Activated T-helper 9 cell treated with anti-CD3 and anti-CD28 coated beads, Interleukin-2, amount 50 U/mL, for 16 hours (primary cell): ENCODE data around the gene YOD1.

ENCODE experiments used
- DNase-seq: peaks from one replicate; pipeline ENCODE4 v3.0.0-alpha.2; 2020; ENCODE audit warnings: low read depth

Gene YOD1

DNA sequence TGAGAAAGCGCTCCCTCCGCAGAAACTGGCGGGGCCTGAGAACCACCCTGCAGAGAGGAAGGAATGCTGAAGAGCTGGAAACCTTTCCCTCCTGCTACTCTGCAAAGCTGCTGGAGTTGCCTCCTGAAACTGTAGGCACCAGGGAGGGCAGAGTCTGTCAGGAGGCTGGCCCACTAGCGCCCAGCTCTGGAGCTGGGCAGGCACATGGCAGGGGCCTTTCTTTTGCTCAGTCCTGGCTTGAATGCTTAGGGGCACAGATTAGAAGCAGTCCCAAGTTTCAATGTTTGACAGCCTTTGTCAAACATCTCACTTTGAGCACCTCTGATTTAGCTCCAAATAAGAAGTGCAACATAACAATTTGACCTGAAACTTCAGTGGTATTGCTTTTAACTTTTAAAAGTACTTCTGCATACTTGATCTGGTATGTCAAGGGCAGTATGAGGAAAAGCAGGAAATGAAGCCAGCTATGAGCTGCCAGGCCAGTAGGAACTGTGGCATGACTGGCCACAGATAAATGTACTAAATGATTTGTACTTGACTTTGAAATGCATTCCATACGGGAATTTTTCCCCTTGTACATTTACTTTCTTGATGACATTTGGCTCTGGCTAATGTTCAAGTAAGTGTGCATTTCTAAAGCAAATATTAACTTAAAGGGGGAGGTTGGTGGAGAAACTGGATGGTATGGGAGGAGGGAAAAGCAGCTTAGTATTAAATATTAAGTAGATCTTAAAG lies 25.7 kb downstream of the YOD1 start:
- no peak for DNase-seq

DNA sequence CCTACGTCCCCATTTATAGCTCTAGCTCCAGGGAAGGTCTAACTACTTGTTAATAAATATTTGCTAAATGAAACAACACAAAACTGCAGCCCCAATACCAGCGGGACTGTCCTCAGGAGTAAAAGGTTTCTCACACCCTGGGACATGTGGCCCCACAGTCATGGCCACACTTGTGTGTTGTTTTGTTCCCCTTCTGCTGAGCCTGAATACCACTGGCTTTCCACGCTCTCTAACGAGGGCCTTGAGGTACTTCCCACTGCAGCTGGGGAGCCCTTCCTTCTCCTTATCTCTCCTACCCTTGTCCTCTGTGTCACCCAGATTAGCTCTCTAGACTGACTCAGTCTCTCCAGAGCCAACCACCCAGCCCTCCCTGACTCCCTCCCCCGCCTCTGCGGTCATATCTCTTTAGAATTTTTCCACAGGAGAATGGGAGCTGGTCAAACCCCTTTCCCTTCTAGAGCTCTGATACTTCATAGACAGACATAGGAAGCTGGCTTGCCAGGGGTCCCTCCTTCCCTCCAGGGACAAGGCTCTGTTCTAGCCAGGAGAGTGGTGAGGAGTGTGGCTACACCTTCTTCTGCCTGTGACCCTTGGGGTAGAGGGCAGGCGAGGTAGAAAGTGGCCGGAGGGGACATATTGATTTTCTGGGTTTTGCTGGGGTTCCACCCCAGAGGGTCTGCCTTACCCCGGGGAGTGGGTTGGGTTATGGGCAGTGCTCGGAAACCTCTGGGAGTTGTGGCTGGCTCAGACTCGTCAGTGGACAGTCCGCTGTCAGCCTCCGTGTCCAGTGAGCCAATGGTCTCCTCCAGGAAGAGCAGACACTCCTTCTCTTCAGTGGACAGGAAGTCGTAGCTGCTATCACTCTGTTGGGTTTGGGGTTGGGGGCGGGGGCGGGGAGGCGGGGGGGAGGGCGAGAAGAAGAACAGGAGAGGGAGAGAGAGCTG lies 26.5 kb downstream of the YOD1 start:
- no peak for DNase-seq

GRCh38 chr1:207022996-207023679 lies 27.9 kb downstream of the YOD1 start:
- no peak for DNase-seq

- DNase-seq, result no peak
Measured at GRCh38 chr1:207021876-207022596, 29.0 kb downstream of the YOD1 start.

- no peak for DNase-seq
Measured at GRCh38 chr1:207021139-207021861, 29.7 kb downstream of the YOD1 start.

GRCh38 chr1:207020709-207021107 lies 30.3 kb downstream of the YOD1 start:
- DNase-seq, result no peak

GRCh38 chr1:207020065-207020708 lies 30.8 kb downstream of the YOD1 start:
- no peak for DNase-seq

DNA sequence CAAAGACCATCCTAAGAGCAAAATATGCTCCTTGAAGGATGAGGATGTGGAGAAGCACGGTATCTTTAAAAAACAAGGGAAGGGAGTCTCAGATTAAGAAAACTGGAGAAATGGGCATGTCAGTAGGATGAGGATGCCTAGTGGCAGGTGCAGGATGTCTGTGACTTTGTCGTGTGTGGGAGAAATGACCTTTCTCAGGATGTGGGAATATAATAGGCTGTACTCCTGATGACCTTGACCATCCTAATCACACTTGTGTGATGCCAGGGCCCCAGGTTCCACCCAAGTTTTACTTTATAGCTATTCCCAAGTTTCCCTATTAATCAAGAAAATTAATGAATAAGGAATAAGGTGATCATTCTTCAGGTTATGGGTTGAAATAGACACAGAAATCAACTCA lies 31.3 kb downstream of the YOD1 start:
- no peak for DNase-seq

DNA sequence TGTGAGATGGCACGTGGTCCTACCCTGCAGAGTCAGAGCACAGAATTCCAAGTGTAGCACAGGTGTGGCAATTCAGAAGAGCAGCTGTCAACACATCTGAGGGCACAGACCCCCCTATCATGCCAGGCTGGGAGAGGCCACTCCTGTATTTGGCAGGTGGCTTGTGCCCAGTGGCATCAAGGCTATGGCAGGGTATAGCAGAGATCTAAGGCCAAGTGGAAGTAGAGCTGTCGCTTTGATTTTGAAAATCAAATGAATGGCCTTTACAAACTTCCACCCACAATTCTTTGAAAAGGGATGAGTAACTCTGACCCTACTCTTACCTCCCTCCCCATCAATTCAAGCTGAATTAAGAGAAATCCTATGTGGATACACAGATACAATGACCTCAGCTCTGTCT lies 31.8 kb downstream of the YOD1 start:
- no peak for DNase-seq

DNA sequence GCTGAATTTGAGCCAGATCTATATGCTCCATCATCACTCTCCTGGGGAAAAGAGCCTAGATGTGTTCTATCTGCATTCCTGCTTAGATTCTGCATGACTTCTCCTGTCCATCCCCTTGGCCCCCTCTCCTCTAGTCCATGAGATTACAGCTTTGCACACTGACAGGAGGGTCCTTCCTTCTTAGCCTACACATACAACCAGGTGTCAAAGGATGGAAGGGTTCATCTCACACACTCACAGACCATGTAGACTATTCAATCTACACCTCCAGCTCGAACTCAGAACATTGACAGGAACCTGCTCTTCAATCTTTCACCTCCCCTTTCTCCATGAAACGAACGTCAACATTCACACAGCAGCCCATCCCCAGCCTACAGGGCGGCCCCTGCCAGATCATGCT lies 32.3 kb downstream of the YOD1 start:
- DNase-seq, result no peak

DNA sequence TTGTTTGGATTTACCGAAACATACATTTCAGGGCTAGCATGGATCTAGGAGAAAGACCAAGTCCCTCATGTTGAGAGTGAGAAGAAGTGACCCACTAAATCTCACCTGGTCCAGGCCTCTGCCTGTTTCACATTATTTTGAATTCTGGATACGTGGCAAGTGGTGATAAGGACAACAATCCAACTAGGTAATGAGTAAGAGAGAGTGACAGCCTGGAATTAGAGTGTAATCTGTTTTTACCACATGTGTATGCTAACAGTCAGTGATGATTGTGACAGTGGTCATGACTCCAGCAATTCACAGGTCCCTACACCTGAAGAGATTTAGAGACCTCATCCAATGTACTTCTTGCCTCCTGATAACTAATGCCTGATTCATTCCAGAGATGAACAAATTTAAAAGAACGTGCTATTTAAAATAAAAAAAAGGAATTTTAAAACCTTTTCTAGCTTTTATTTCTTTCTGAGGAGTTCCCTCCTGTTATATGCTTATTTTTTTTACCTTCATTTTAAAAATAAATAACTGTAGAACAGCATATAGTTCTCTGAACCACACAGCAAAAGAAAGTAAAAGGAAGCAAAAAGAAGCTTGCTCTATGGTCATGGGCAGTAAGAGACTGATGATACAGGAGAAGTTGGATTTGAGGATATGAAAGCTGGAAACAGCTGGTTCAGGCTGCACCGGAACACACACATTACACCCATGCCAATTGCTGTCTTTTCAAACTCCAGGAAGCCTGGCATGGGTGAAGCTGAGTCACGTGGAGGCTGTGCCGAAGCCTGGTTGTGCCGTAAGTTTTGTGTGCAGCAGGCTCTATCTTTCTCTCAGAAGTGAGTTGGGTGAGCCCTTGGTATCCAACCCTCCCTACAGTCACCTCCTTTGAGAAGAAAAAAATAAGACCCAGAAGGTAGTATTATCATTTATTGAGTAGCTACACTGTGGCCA lies 33.1 kb downstream of the YOD1 start:
- no peak for DNase-seq

DNA sequence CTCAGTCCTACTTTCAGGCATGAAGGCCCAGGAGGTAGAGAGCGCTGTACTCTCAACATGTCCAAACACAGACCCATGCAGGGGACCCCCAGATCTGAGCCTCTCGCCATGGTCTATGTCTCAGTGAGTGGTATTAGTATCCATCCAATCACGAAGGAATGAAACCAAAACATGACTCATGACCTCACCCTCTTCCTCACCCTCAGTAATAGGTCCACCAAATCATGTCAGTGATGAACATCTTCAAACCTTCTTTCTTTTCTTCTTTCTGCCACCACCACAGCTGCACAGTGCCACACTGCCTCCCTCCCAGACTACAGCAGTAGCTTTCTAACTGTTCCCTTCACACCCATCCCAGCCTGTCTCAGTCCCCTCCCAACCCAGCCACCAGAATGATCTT lies 35.2 kb downstream of the YOD1 start:
- DNase-seq, result no peak

DNA sequence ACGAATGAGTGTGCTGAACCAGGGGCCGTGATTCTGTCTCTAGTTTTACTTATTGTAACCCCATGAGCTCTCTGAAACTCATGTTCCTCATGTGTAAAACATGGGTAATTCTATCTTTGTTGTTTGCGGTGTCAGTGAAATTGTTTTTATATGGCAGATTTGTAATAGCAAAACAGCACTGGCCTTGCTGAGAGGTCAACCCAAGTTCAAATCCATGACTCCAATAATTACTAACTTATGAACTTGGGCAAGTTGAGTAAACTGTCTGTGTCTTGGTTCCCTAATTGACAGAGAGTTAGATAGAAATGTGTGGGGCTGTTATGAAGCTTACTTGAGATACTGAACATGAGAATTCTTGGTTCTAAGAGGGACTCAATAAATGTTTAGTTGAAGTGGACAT lies 36.3 kb downstream of the YOD1 start:
- DNase-seq, result no peak

GRCh38 chr1:207013321-207014085 lies 37.5 kb downstream of the YOD1 start:
- DNase-seq, result no peak

- DNase-seq, result no peak
Measured at GRCh38 chr1:207010726-207011125, 40.3 kb downstream of the YOD1 start.

- no peak for DNase-seq
Measured at GRCh38 chr1:207009945-207010344, 41.1 kb downstream of the YOD1 start.

GRCh38 chr1:207009182-207009850 lies 41.7 kb downstream of the YOD1 start:
- DNase-seq, result no peak

- DNase-seq, result no peak
Measured at GRCh38 chr1:207007352-207008033, 43.5 kb downstream of the YOD1 start.
